ENCODE results near the gene SLITRK1. TPM values are rescaled to one million over a fixed set of nuclear protein-coding genes. Genes with fewer than 3 reads are reported as not detected.

Gene SLITRK1
- total and polyA plus RNA-seq, 9 donors, result 0.05 to 0.07 TPM; not detected in 7

- Histone ChIP-seq H3K27me3 (no peaks in the 10 kb centered on the region), H3K4me1 (ENCODE audit: insufficient read depth) (no peaks in the 10 kb centered on the region), H3K9me3 (no peaks in the 10 kb centered on the region), H3K36me3 (no peaks in the 10 kb centered on the region), H3K27ac (no peak overlapping the region), H3K4me3 (no peak overlapping the region)
- WGBS, 3 donors, result 91 to 96% (median 93%) methylated on average over 22 to 25 of the region's 25 CpGs
- TF ChIP-seq CTCF (IDR thresholded peaks at IDR 0.05) (no peak), EP300 (IDR thresholded peaks at IDR 0.05) (no peak), POLR2A (IDR thresholded peaks at IDR 0.05) (no peak)
- no peak for DNase-seq
- intact Hi-C loops (cut with DNase I), result no loop called here
Measured at GRCh38 chr13:83907196-83907989, 25.1 kb upstream of the SLITRK1 start.

GRCh38 chr13:83906240-83906820, 24.1 kb upstream of the SLITRK1 start:
- Histone ChIP-seq H3K27me3 (no peaks in the 10 kb centered on the region), H3K4me1 (ENCODE audit: insufficient read depth) (no peaks in the 10 kb centered on the region), H3K27ac (no peak overlapping the region), H3K4me3 (no peak overlapping the region), H3K9me3 (no peaks in the 10 kb centered on the region), H3K36me3 (no peaks in the 10 kb centered on the region)
- intact Hi-C loops (cut with DNase I), result no loop called here
- DNase-seq, result no peak
- WGBS, 3 donors, result 92 to 94% (median 92%) methylated on average over 25 of the region's 25 CpGs
- TF ChIP-seq CTCF (IDR thresholded peaks at IDR 0.05) (no peak), POLR2A (IDR thresholded peaks at IDR 0.05) (no peak), EP300 (IDR thresholded peaks at IDR 0.05) (no peak)

- Histone ChIP-seq H3K27ac (no peak overlapping the region), H3K4me1 (ENCODE audit: insufficient read depth) (no peaks in the 10 kb centered on the region), H3K36me3 (no peaks in the 10 kb centered on the region), H3K27me3 (no peaks in the 10 kb centered on the region), H3K9me3 (no peaks in the 10 kb centered on the region), H3K4me3 (no peak overlapping the region)
- WGBS, 3 donors, result 55 to 62% (median 55%) methylated on average over 5 of the region's 5 CpGs
- intact Hi-C loops (cut with DNase I), result no loop called here
- TF ChIP-seq CTCF (IDR thresholded peaks at IDR 0.05) (no peak), POLR2A (IDR thresholded peaks at IDR 0.05) (no peak), EP300 (IDR thresholded peaks at IDR 0.05) (no peak)
- DNase-seq, result no peak
Measured at GRCh38 chr13:83905641-83906040, 23.4 kb upstream of the SLITRK1 start.

- no peak for DNase-seq
- 41 to 66% (median 46%) methylated on average over 3 of the region's 3 CpGs for WGBS, 3 donors
- TF ChIP-seq CTCF (IDR thresholded peaks at IDR 0.05) (no peak), POLR2A (IDR thresholded peaks at IDR 0.05) (no peak), EP300 (IDR thresholded peaks at IDR 0.05) (no peak)
- intact Hi-C loops (cut with DNase I), result no loop called here
- Histone ChIP-seq H3K4me3 (no peak overlapping the region), H3K4me1 (ENCODE audit: insufficient read depth) (no peaks in the 10 kb centered on the region), H3K27me3 (no peaks in the 10 kb centered on the region), H3K36me3 (no peaks in the 10 kb centered on the region), H3K9me3 (no peaks in the 10 kb centered on the region), H3K27ac (no peak overlapping the region)
Measured at GRCh38 chr13:83895994-83896580, 13.8 kb upstream of the SLITRK1 start.

Data from ovary (tissue), 9 donors.